HepG2 (cell line): Measurements from ENCODE around the gene ZDHHC14. TPM values are rescaled to one million over a fixed set of nuclear protein-coding genes. Genes with fewer than 3 reads are reported as not detected.

ENCODE experiments used
- BCL3 ChIP-seq: sonication (generic); formaldehyde crosslinking; IDR thresholded peaks from 2 replicates; pipeline ENCODE4 v1.5.1; 2020; ENCODE audit warnings: mild to moderate bottlenecking, missing genetic modification reagents, moderate library complexity
- BHLHE40 ChIP-seq: IDR thresholded peaks from 2 replicates; pipeline ENCODE4 v1.6.1; 2011; ENCODE audit warnings: low read length, improper control_type of control experiment
- ETV5 ChIP-seq: IDR thresholded peaks from 2 replicates; pipeline ENCODE4 v1.6.1; 2018; ENCODE audit warnings: missing biosample characterization, missing genetic modification reagents, inconsistent platforms, borderline replicate concordance
- FOXA3 ChIP-seq: IDR thresholded peaks from 2 replicates; pipeline ENCODE4 v1.6.1; 2016; ENCODE audit warnings: missing genetic modification reagents, missing compliant biosample characterization
- FOXO4 ChIP-seq: sonication (generic); formaldehyde crosslinking; conservative IDR thresholded peaks from 2 replicates; pipeline ENCODE4 v1.8.1; 2023; ENCODE audit warnings: missing genetic modification reagents
- FOXP1 ChIP-seq, 2 experiments: fragments of 450-650 bp in 1 of 2; IDR thresholded peaks; 2 replicates each; pipeline ENCODE4 v1.6.1; 2017 to 2018; ENCODE audit warnings: antibody characterized with exemption in 1 of 2
- MTF1 ChIP-seq: sonication (generic); formaldehyde crosslinking; IDR thresholded peaks from 2 replicates; pipeline ENCODE4 v1.5.0; 2020; ENCODE audit warnings: missing genetic modification reagents
- MXD4 ChIP-seq: IDR thresholded peaks from 2 replicates; pipeline ENCODE4 v1.6.1; 2016; ENCODE audit warnings: mild to moderate bottlenecking, missing biosample characterization, missing genetic modification reagents
- NFIC ChIP-seq: IDR thresholded peaks from 2 replicates; pipeline ENCODE4 v1.6.1; 2012; ENCODE audit warnings: mild to moderate bottlenecking, low read length, inconsistent platforms
- NPAS2 ChIP-seq: sonication (generic); formaldehyde crosslinking; IDR thresholded peaks from 2 replicates; pipeline ENCODE4 v1.8.0; 2022; ENCODE audit warnings: mild to moderate bottlenecking, missing genetic modification reagents, borderline replicate concordance
- POGZ ChIP-seq: sonication (generic); formaldehyde crosslinking; IDR thresholded peaks from 2 replicates; pipeline ENCODE4 v1.4.0; 2020; ENCODE audit warnings: mild to moderate bottlenecking, missing genetic modification reagents
- RAD21 ChIP-seq: fragments of 450-650 bp; formaldehyde crosslinking; IDR thresholded peaks from 2 replicates; pipeline ENCODE4 v1.5.0; 2020; ENCODE audit warnings: mild to moderate bottlenecking
- RXRB ChIP-seq: IDR thresholded peaks from 2 replicates; pipeline ENCODE4 v1.6.1; 2016; ENCODE audit warnings: borderline replicate concordance, missing genetic modification reagents, missing compliant biosample characterization
- SNAPC4 ChIP-seq: sonication (generic); formaldehyde crosslinking; IDR thresholded peaks from 2 replicates; pipeline ENCODE4 v1.4.0; 2020; ENCODE audit warnings: mild to moderate bottlenecking, missing genetic modification reagents
- TEAD2 ChIP-seq: sonication (generic); formaldehyde crosslinking; IDR thresholded peaks from 2 replicates; pipeline ENCODE4 v1.9.0; 2021; ENCODE audit warnings: missing genetic modification reagents
- ZNF333 ChIP-seq: sonication (generic); formaldehyde crosslinking; IDR thresholded peaks from 2 replicates; pipeline ENCODE4 v1.4.0; 2020; ENCODE audit warnings: mild to moderate bottlenecking, missing genetic modification reagents, borderline replicate concordance
- ZNF362 ChIP-seq: sonication (generic); formaldehyde crosslinking; IDR thresholded peaks from 2 replicates; pipeline ENCODE4 v1.4.0; 2020; ENCODE audit warnings: missing genetic modification reagents, mild to moderate bottlenecking, borderline replicate concordance
- ZNF589 ChIP-seq: sonication (generic); formaldehyde crosslinking; conservative IDR thresholded peaks from 2 replicates; pipeline ENCODE4 v1.8.0; 2022; ENCODE audit warnings: mild to moderate bottlenecking, moderate library complexity, missing genetic modification reagents
- ZNF749 ChIP-seq: sonication (generic); formaldehyde crosslinking; IDR thresholded peaks from 2 replicates; pipeline ENCODE4 v1.8.0; 2022; ENCODE audit warnings: mild to moderate bottlenecking, missing genetic modification reagents, moderate library complexity, borderline replicate concordance
- polyA plus RNA-seq, 8 experiments: library from polyadenylated mRNA; depleted of rRNA in 3 of 8; stranded (reverse) in 7 of 8; unstranded in 1 of 8; fragments of >200 nt; fragmentation: Illumina TruSeq in 4 of 8; extraction: Trizol in 4 of 8; gene quantifications; 2 replicates each; pipeline versions ENCODE4 v1.2.1 to v1.2.3, GENCODE V29; 2011 to 2016; ENCODE audit warnings: low read depth in 4 of 8, missing spikeins in 1 of 8, mixed read lengths in 1 of 8; ENCODE audit not compliant: insufficient read depth in 1 of 8
- total RNA-seq, 5 experiments: library from RNA; depleted of rRNA; stranded (reverse); fragments of >200 nt; fragmentation: Illumina TruSeq; extraction: Trizol; gene quantifications; 2 replicates each; pipeline ENCODE4 v1.2.3, GENCODE V29; 2016; ENCODE audit warnings: low read depth in 1 of 5

The ZDHHC14 gene
- total and polyA plus RNA-seq, 2 of the 13 experiments (the other 11 are each of a cell fraction or from before 2014, with no cell fraction given), result 3.7 to 9.5 TPM

GRCh38 chr6:157534134-157534871 is 153.3 kb downstream of the ZDHHC14 start (continued):
- TF ChIP-seq TEAD2 (no peak), BHLHE40 (no peak), ZNF749 (CRISPR knock-in tag) (no peak), MTF1 (CRISPR knock-in tag) (no peak), FOXA3 (no peak), POGZ (CRISPR knock-in tag) (no peak), BCL3 (peak; percentile 43; the same call in 1 of the 2 replicates), SNAPC4 (CRISPR knock-in tag) (no peak), FOXP1 (IDR thresholded peaks at IDR 0.05) (no peak), FOXP1 (CRISPR knock-in tag; IDR thresholded peaks at IDR 0.05) (no peak), MXD4 (CRISPR knock-in tag) (no peak), RXRB (CRISPR knock-in tag) (no peak), RAD21 (CRISPR knock-in tag) (peak; percentile 36; the same call in 1 of the 2 replicates), ZNF589 (no peak), FOXO4 (CRISPR knock-in tag) (no peak), ETV5 (no peak), NPAS2 (CRISPR knock-in tag) (no peak), ZNF333 (CRISPR knock-in tag) (no peak), ZNF362 (CRISPR knock-in tag) (no peak), NFIC (no peak)
